LHCN-M2 (cell line): ENCODE results near the gene LRRC59. TPM values are rescaled to one million over a fixed set of nuclear protein-coding genes. Genes with fewer than 3 reads are reported as not detected.

Experiments
- DNase-seq: peaks from one replicate; pipeline ENCODE4 v3.0.0-alpha.2; 2012; ENCODE audit warnings: low read depth
- total RNA-seq: library from RNA; depleted of rRNA; stranded (reverse); fragments of >200 nt; gene quantifications from 2 replicates; pipeline ENCODE4 v1.2.3, GENCODE V29; 2014

Gene LRRC59
- total RNA-seq, 1 experiment from 2014 or later, result 165 TPM

GRCh38 chr17:50362661-50363060 lies 34.7 kb downstream of the LRRC59 start:
- DNase-seq, result no peak

GRCh38 chr17:50361561-50362480 lies 35.5 kb downstream of the LRRC59 start:
- peak; percentile 71 for DNase-seq

- no peak for DNase-seq
These were observed 36.7 kb downstream of the LRRC59 start for GRCh38 chr17:50360486-50361115.

- DNase-seq, result no peak
These were observed 37.3 kb downstream of the LRRC59 start for GRCh38 chr17:50359998-50360461.

GRCh38 chr17:50359005-50359699 lies 38.2 kb downstream of the LRRC59 start:
- DNase-seq, result no peak

- DNase-seq, result no peak
These were observed 39.1 kb downstream of the LRRC59 start for GRCh38 chr17:50358177-50358576.

- DNase-seq, result no peak
These were observed 40.3 kb downstream of the LRRC59 start for GRCh38 chr17:50356892-50357510.

GRCh38 chr17:50356418-50356817 lies 40.9 kb downstream of the LRRC59 start:
- no peak for DNase-seq

GRCh38 chr17:50355701-50356341 lies 41.5 kb downstream of the LRRC59 start:
- no peak for DNase-seq

GRCh38 chr17:50355336-50355700 lies 42.0 kb downstream of the LRRC59 start:
- DNase-seq, result no peak

- DNase-seq, result no peak
These were observed 42.5 kb downstream of the LRRC59 start for GRCh38 chr17:50354776-50355175.

- DNase-seq, result no peak
These were observed 43.1 kb downstream of the LRRC59 start for GRCh38 chr17:50354198-50354597.

GRCh38 chr17:50353600-50354195 lies 43.6 kb downstream of the LRRC59 start:
- DNase-seq, result no peak

- DNase-seq, result no peak
These were observed 44.4 kb downstream of the LRRC59 start for GRCh38 chr17:50352693-50353599.

GRCh38 chr17:50352072-50352692 lies 45.1 kb downstream of the LRRC59 start:
- DNase-seq, result no peak

GRCh38 chr17:50350733-50351132 lies 46.6 kb downstream of the LRRC59 start:
- no peak for DNase-seq

GRCh38 chr17:50349243-50349600 lies 48.1 kb downstream of the LRRC59 start:
- no peak for DNase-seq

- peak; percentile 32 for DNase-seq
These were observed 48.6 kb downstream of the LRRC59 start for GRCh38 chr17:50348522-50349242.

- DNase-seq, result no peak
These were observed 49.4 kb downstream of the LRRC59 start for GRCh38 chr17:50347894-50348291.
